Astrocyte of the cerebellum (primary cell): ENCODE measurements around the gene SEC11C.

Experiments
- DNase-seq: peaks from one replicate; pipeline ENCODE4 v3.0.0-alpha.2; 2011; ENCODE audit warnings: low read depth
- H3K4me3 ChIP-seq: 2 replicates; pipeline ENCODE4 v1.5.1; 2011; ENCODE audit warnings: mild to moderate bottlenecking, low read depth, low read length, moderate library complexity
- CTCF ChIP-seq: IDR thresholded peaks from 2 replicates; pipeline ENCODE4 v1.5.1; 2012; ENCODE audit warnings: low read length, low read depth, moderate library complexity, mild to moderate bottlenecking; ENCODE audit errors: missing control alignments
- in situ Hi-C: cut with HindIII; loops from 2 replicates; pipeline ENCODE4 v1.10.0; 2017; ENCODE audit warnings: low sequenced_read_pairs

Gene SEC11C

GRCh38 chr18:59143441-59143840 is 3.8 kb downstream of the SEC11C start:
- in situ Hi-C loops: no loop called here
- no peak for TF ChIP-seq CTCF
- H3K4me3 ChIP-seq: no peak overlapping the region
- no peak for DNase-seq

- no peak overlapping the region for H3K4me3 ChIP-seq
- no peak for TF ChIP-seq CTCF
- in situ Hi-C loops: no loop called here
- DNase-seq: no peak
These were observed 4.8 kb downstream of the SEC11C start for GRCh38 chr18:59144483-59144882.

- no peak for DNase-seq
- in situ Hi-C loops: no loop called here
- TF ChIP-seq CTCF: no peak
- H3K4me3 ChIP-seq: no peak overlapping the region
These were observed 5.4 kb downstream of the SEC11C start for GRCh38 chr18:59145055-59145454.

GRCh38 chr18:59148192-59148591 is 8.5 kb downstream of the SEC11C start:
- no peak for TF ChIP-seq CTCF
- no peak for DNase-seq
- in situ Hi-C loops: no loop called here
- no peak overlapping the region for H3K4me3 ChIP-seq

- no peak for TF ChIP-seq CTCF
These were observed 9.3 kb downstream of the SEC11C start for GRCh38 chr18:59149007-59149406.

GRCh38 chr18:59149416-59149815 is 9.7 kb downstream of the SEC11C start:
- TF ChIP-seq CTCF: no peak
- in situ Hi-C loops: no loop called here
- DNase-seq: no peak
- no peak overlapping the region for H3K4me3 ChIP-seq

More at GRCh38 chr18:59149007-59149406, 9.3 kb downstream of the SEC11C start:
- DNase-seq: no peak
- H3K4me3 ChIP-seq: no peak overlapping the region
- in situ Hi-C loops: no loop called here

GRCh38 chr18:59150236-59150635 is 10.6 kb downstream of the SEC11C start:
- no peak for TF ChIP-seq CTCF
- no peak for DNase-seq
- H3K4me3 ChIP-seq: no peak overlapping the region
- in situ Hi-C loops: no loop called here
